ENCODE data around the gene PREX1. TPM values are rescaled to one million over a fixed set of nuclear protein-coding genes. Genes with fewer than 3 reads are reported as not detected.

PREX1 gene
- total RNA-seq, 1 experiment from 2014 or later, result 20.0 TPM

GRCh38 chr20:48684501-48685041 lies 143.2 kb downstream of the PREX1 start:
- DNase-seq (ENCODE audit: low read depth, low spot score) (no peak), ATAC-seq (no peak)
- in situ Hi-C loops (cut with HindIII; ENCODE audit: low pct_unique_long_range_greater_than_20kb, low sequenced_read_pairs), result no loop called here
- H3K27me3 ChIP-seq (ENCODE audit: control insufficient read depth, insufficient read depth, low read length), result no peaks in the 10 kb centered on the region
- H3K4me1 ChIP-seq (ENCODE audit: control insufficient read depth, insufficient read depth, low read length), result peaks cover 7% of the 10 kb centered on the region; the same call in 1 of the 2 replicates
- intact Hi-C loops (cut with micrococcal nuclease; ENCODE audit: unreplicated experiment), result no loop called here
- POLR2A ChIA-PET, result interaction anchor here (0.8 kb wide), 1 partner anchor 166 kb away, joined by 3 read pairs; no protein-coding TSS in a partner anchor
- H3K36me3 ChIP-seq (ENCODE audit: control insufficient read depth, insufficient read depth, low read length), result no peaks in the 10 kb centered on the region
- H3K4me3 ChIP-seq (ENCODE audit: low read depth in 2 of 2, low read length in 2 of 2), result no peak overlapping the region
- no peaks in the 10 kb centered on the region for H3K9me3 ChIP-seq (ENCODE audit: control insufficient read depth, insufficient read depth, low read depth, low read length)
- no TSS peak for BruUV-seq (replicated peaks)
- CTCF ChIA-PET, result no interaction called here
- TF ChIP-seq REST (IDR thresholded peaks at IDR 0.05; ENCODE audit: insufficient read depth in 1 of 2, low read depth in 2 of 2, low read length in 1 of 2) (no peak), CTCF (IDR thresholded peaks at IDR 0.05) (no peak), POLR2AphosphoS5 (IDR thresholded peaks at IDR 0.05; ENCODE audit: low read depth, low read length) (no peak), SIN3A (IDR thresholded peaks at IDR 0.05; ENCODE audit: borderline replicate concordance, insufficient read depth, low read depth, low read length) (no peak), TCF7L2 (IDR thresholded peaks at IDR 0.05; ENCODE audit: low read depth, low read length) (no peak)
- no peak overlapping the region for H3K27ac ChIP-seq (ENCODE audit: low read length)

- DNase-seq (ENCODE audit: low read depth, low spot score), result no peak
- ChIA-PET POLR2A (interaction anchor here (0.6 kb wide), 1 partner anchor 393 kb away, joined by 5 read pairs; no protein-coding TSS in a partner anchor), CTCF (no interaction called here)
- H3K4me1 ChIP-seq (ENCODE audit: control insufficient read depth, insufficient read depth, low read length), result peaks cover 7% of the 10 kb centered on the region; the same call in 1 of the 2 replicates
- TF ChIP-seq POLR2AphosphoS5 (IDR thresholded peaks at IDR 0.05; ENCODE audit: low read depth, low read length) (no peak), TCF7L2 (IDR thresholded peaks at IDR 0.05; ENCODE audit: low read depth, low read length) (no peak), REST (IDR thresholded peaks at IDR 0.05; ENCODE audit: insufficient read depth in 1 of 2, low read depth in 2 of 2, low read length in 1 of 2) (no peak), CTCF (IDR thresholded peaks at IDR 0.05) (no peak), SIN3A (IDR thresholded peaks at IDR 0.05; ENCODE audit: borderline replicate concordance, insufficient read depth, low read depth, low read length) (no peak)
- H3K9me3 ChIP-seq (ENCODE audit: control insufficient read depth, insufficient read depth, low read depth, low read length), result no peaks in the 10 kb centered on the region
- no peak overlapping the region for H3K4me3 ChIP-seq (ENCODE audit: low read depth in 2 of 2, low read length in 2 of 2)
- H3K27ac ChIP-seq (ENCODE audit: low read length), result no peak overlapping the region
- in situ Hi-C loops (cut with HindIII; ENCODE audit: low pct_unique_long_range_greater_than_20kb, low sequenced_read_pairs), result no loop called here
- no peak for ATAC-seq
- no peaks in the 10 kb centered on the region for H3K36me3 ChIP-seq (ENCODE audit: control insufficient read depth, insufficient read depth, low read length)
- no TSS peak for BruUV-seq (replicated peaks)
- intact Hi-C loops (cut with micrococcal nuclease; ENCODE audit: unreplicated experiment), result no loop called here
- no peaks in the 10 kb centered on the region for H3K27me3 ChIP-seq (ENCODE audit: control insufficient read depth, insufficient read depth, low read length)
Observed at GRCh38 chr20:48683467-48684175, 144.2 kb downstream of the PREX1 start.

Measured in Panc1 (cell line).